AG04449 (cell line): Measurements from ENCODE around the gene MELK.

ENCODE experiments used
- CTCF ChIA-PET: fragments of 350-600 bp; formaldehyde crosslinking; extraction: SDS; loops from one replicate; lab custom pipeline; 2021; ENCODE audit warnings: antibody characterized with exemption; lab: Yijun Ruan, JAX
- POLR2A ChIA-PET: fragments of 400-600, 350-600 bp; formaldehyde crosslinking; extraction: SDS; loops from one replicate; lab custom pipeline; 2020; ENCODE audit warnings: antibody characterized with exemption, inconsistent platforms; lab: Yijun Ruan, JAX
- DNase-seq: peaks from one replicate; pipeline ENCODE4 v3.0.0-alpha.2; 2010; ENCODE audit warnings: low read depth, low spot score
- H3K4me3 ChIP-seq: 2 replicates; pipeline ENCODE4 v1.5.1; 2011; ENCODE audit warnings: low read depth, mild to moderate bottlenecking, control low read depth, low read length
- CTCF ChIP-seq: IDR thresholded peaks from one replicate; pipeline ENCODE4 v1.5.1; 2011; ENCODE audit warnings: mild to moderate bottlenecking, moderate library complexity, low read length, control low read depth, inconsistent platforms; ENCODE audit not compliant: insufficient read depth; ENCODE audit errors: missing control alignments

MELK gene

DNA sequence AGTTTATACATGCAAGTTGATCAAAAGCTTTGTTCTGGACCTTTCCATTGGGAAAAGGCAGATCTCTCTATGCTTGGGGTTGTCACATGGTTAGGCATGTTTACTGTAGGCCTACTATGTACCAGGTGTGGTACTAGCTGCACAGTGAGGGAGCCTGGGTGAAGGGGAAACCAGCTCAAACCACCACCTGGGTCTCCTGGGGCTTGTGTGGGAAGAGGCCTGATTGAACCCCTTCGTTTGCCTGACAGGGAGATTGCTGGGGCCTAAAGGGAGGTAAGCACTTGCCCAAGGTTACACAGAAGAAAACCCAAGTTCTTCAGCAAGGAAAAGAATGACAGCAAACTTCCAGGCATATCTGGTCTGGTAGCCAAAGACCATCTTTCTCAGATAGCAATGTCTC lies 145.9 kb downstream of the MELK start:
- ChIA-PET POLR2A (no interaction called here), CTCF (no interaction called here)
- no peak for DNase-seq
- H3K4me3 ChIP-seq, result no peak overlapping the region
- no peak for TF ChIP-seq CTCF

GRCh38 chr9:36720043-36720442 lies 147.3 kb downstream of the MELK start:
- DNase-seq, result no peak
- ChIA-PET CTCF (no interaction called here), POLR2A (no interaction called here)
- H3K4me3 ChIP-seq, result no peak overlapping the region
- no peak for TF ChIP-seq CTCF

DNA sequence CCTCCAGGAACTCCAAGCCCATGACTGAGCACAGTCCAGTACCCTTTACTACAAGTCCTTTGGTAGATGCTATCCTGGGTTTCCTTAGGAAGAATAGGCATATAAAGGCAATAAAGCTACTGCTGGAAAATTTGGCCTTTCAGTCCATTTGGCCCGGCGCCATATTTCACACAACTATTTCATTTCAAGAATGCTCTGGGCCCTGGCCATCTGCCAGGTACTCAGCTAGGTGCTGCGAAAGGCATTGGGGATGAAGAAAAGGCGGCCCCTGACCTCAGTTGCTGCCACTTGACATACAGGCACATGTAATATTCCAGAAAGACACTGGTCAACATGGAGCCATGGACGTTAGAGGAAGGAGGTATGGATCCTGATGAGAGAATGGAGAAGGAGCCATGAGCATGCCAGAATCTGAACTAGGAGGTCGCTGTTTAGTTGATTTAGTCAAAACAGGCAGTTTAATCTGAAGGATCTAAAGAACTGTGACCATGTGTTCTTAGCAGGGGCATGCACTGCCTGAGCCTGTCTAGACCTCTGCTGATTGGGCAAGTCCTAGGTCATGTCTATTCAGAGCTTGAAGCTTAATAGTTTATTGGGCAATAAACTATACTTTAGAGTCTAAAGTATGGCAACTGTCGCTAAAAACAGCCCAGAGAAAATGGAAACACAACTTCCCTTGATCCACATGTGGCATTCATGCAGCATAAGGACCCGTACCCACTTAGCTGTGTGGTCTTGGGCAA lies 149.3 kb downstream of the MELK start:
- ChIA-PET POLR2A (no interaction called here), CTCF (no interaction called here)
- no peak for TF ChIP-seq CTCF
- H3K4me3 ChIP-seq, result no peak overlapping the region
- DNase-seq, result no peak

DNA sequence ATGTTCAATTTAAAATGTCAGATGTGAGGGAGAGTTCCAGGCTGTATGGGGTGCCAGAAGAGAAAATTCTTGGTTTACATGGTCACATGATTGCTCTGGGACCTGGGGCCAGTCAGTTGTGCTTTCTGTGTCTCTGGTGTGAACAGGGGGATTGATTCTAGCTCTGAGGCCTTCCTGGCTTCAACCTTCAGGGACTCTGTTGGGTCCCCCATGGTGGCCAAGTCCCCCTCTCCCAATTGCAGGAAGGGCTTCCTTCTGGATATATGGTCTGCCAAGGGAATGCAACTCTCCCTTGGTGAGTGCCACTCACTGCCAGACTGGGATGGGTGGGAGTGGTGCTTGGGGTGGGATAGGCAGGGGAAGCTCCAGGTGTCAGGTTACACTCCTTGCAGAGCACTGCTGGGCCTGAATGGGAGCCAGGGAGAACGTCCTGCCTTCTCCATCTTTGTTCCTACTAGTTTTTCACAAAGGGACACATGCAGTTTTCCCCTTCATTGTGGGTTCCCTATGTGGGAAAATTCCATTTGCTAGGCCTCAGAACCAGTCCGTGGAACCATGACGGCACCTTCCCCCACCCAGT lies 153.2 kb downstream of the MELK start:
- no peak overlapping the region for H3K4me3 ChIP-seq
- TF ChIP-seq CTCF, result no peak
- ChIA-PET CTCF (interaction anchor here (1.0 kb wide), 1 partner anchor 93 kb away, joined by 4 read pairs; no protein-coding TSS in a partner anchor), POLR2A (no interaction called here)
- no peak for DNase-seq
